8988T (cell line): Measurements from ENCODE around the gene CAV1.

Source experiments
- DNase-seq: peaks from one replicate; pipeline ENCODE4 v3.0.0; 2011

CAV1 gene

GRCh38 chr7:116560021-116560970 is 35.5 kb downstream of the CAV1 start:
- DNase-seq: no peak

- no peak for DNase-seq
These were observed 37.1 kb downstream of the CAV1 start for GRCh38 chr7:116561697-116562483.

GRCh38 chr7:116562529-116563121 is 37.8 kb downstream of the CAV1 start:
- DNase-seq: no peak

- DNase-seq: no peak
These were observed 41.1 kb downstream of the CAV1 start for GRCh38 chr7:116565981-116566380.

- DNase-seq: no peak
These were observed 41.8 kb downstream of the CAV1 start for GRCh38 chr7:116566666-116567065.

GRCh38 chr7:116569737-116570136 is 44.9 kb downstream of the CAV1 start:
- DNase-seq: no peak

- no peak for DNase-seq
These were observed 45.5 kb downstream of the CAV1 start for GRCh38 chr7:116570306-116570705.

- DNase-seq: no peak
These were observed 46.2 kb downstream of the CAV1 start for GRCh38 chr7:116571037-116571436.

- DNase-seq: no peak
These were observed 46.7 kb downstream of the CAV1 start for GRCh38 chr7:116571552-116571951.

- DNase-seq: no peak
These were observed 47.2 kb downstream of the CAV1 start for GRCh38 chr7:116572036-116572435.

- no peak for DNase-seq
These were observed 48.7 kb downstream of the CAV1 start for GRCh38 chr7:116573541-116573940.

- no peak for DNase-seq
These were observed 49.4 kb downstream of the CAV1 start for GRCh38 chr7:116574025-116574822.

- DNase-seq: no peak
These were observed 51.0 kb downstream of the CAV1 start for GRCh38 chr7:116575853-116576252.

- DNase-seq: no peak
These were observed 51.8 kb downstream of the CAV1 start for GRCh38 chr7:116576350-116577319.

GRCh38 chr7:116577320-116577871 is 52.6 kb downstream of the CAV1 start:
- DNase-seq: no peak

- no peak for DNase-seq
These were observed 53.7 kb downstream of the CAV1 start for GRCh38 chr7:116578526-116578925.

GRCh38 chr7:116579322-116579721 is 54.5 kb downstream of the CAV1 start:
- no peak for DNase-seq

GRCh38 chr7:116579835-116580234 is 55.0 kb downstream of the CAV1 start:
- no peak for DNase-seq

GRCh38 chr7:116582164-116582732 is 57.4 kb downstream of the CAV1 start:
- DNase-seq: no peak

- DNase-seq: no peak
These were observed 58.1 kb downstream of the CAV1 start for GRCh38 chr7:116582806-116583444.
